Liver (tissue), 9 donors: ENCODE measurements around the gene ADPRS. TPM values are rescaled to one million over a fixed set of nuclear protein-coding genes. Genes with fewer than 3 reads are reported as not detected.

Source experiments
- DNase-seq: peaks from one replicate; pipeline ENCODE4 v3.0.0-alpha.2; 2017; ENCODE audit warnings: low spot score
- H3K27ac ChIP-seq, 2 donors: one replicate each; pipeline ENCODE4 v1.7.0; 2013; ENCODE audit warnings: inconsistent platforms in 2 of 2, low read length in 2 of 2, control low read depth in 1 of 2, low read depth in 1 of 2, mild to moderate bottlenecking in 1 of 2
- H3K27me3 ChIP-seq, 4 donors: one replicate each; pipeline versions ENCODE4 v1.6.1 to v1.7.0; 2013; ENCODE audit warnings: low read length in 3 of 4, inconsistent platforms in 1 of 4, mild to moderate bottlenecking in 1 of 4, moderate library complexity in 1 of 4; ENCODE audit not compliant: control insufficient read depth in 4 of 4, insufficient read depth in 4 of 4
- H3K36me3 ChIP-seq, 4 donors: one replicate each; pipeline versions ENCODE4 v1.6.1 to v1.7.0; 2013; ENCODE audit warnings: low read length in 3 of 4, mild to moderate bottlenecking in 3 of 4, low read depth in 1 of 4, moderate library complexity in 1 of 4; ENCODE audit not compliant: control insufficient read depth in 4 of 4, insufficient read depth in 3 of 4
- H3K4me1 ChIP-seq, 4 donors: one replicate each; pipeline versions ENCODE4 v1.6.1 to v1.7.0; 2013; ENCODE audit warnings: low read length in 3 of 4, mild to moderate bottlenecking in 3 of 4, moderate library complexity in 1 of 4; ENCODE audit not compliant: control insufficient read depth in 4 of 4, insufficient read depth in 4 of 4
- H3K4me3 ChIP-seq, 3 donors: one replicate each; pipeline versions ENCODE4 v1.6.1 to v1.7.0; 2013; ENCODE audit warnings: low read length in 3 of 3, control low read depth in 1 of 3, low read depth in 1 of 3, mild to moderate bottlenecking in 1 of 3
- H3K9ac ChIP-seq, 2 donors: one replicate each; pipeline ENCODE4 v1.7.0; 2013; ENCODE audit warnings: low read length in 2 of 2, mild to moderate bottlenecking in 2 of 2, moderate library complexity in 2 of 2, control low read depth in 1 of 2, low read depth in 1 of 2
- H3K9me3 ChIP-seq, 4 donors: one replicate each; pipeline versions ENCODE4 v1.6.1 to v1.7.0; 2013; ENCODE audit warnings: low read length in 3 of 4; ENCODE audit not compliant: control insufficient read depth in 4 of 4
- EGR1 ChIP-seq, 2 donors: IDR thresholded peaks; 2 replicates each; pipeline ENCODE4 v1.6.1; 2016 to 2018; ENCODE audit warnings: antibody characterized with exemption in 2 of 2, low read depth in 2 of 2
- FOXA1 ChIP-seq: IDR thresholded peaks from 2 replicates; pipeline ENCODE4 v1.6.1; 2016; ENCODE audit warnings: antibody characterized with exemption
- FOXA2 ChIP-seq: IDR thresholded peaks from 2 replicates; pipeline ENCODE4 v1.6.1; 2016; ENCODE audit warnings: antibody characterized with exemption
- GABPA ChIP-seq, 2 donors: IDR thresholded peaks in 1 of 2; conservative IDR thresholded peaks in 1 of 2; 2 replicates each; pipeline ENCODE4 v1.6.1; 2016; ENCODE audit warnings: antibody characterized with exemption in 2 of 2, mild to moderate bottlenecking in 1 of 2, moderate library complexity in 1 of 2
- HNF4A ChIP-seq, 2 donors: conservative IDR thresholded peaks; 2 replicates each; pipeline ENCODE4 v1.6.1; 2016; ENCODE audit warnings: antibody characterized with exemption in 2 of 2, mild to moderate bottlenecking in 2 of 2
- HNF4G ChIP-seq: IDR thresholded peaks from 2 replicates; pipeline ENCODE4 v1.6.1; 2016; ENCODE audit warnings: antibody characterized with exemption
- JUND ChIP-seq, 2 donors: IDR thresholded peaks; 2 replicates each; pipeline ENCODE4 v1.6.1; 2016; ENCODE audit warnings: antibody characterized with exemption in 2 of 2
- NR2F2 ChIP-seq: IDR thresholded peaks from 2 replicates; pipeline ENCODE4 v1.6.1; 2016; ENCODE audit warnings: antibody characterized with exemption
- RAD21 ChIP-seq, 2 donors: IDR thresholded peaks; 2 replicates each; pipeline ENCODE4 v1.6.1; 2016; ENCODE audit warnings: antibody characterized with exemption in 2 of 2, mild to moderate bottlenecking in 2 of 2
- RXRA ChIP-seq, 2 donors: IDR thresholded peaks; 2 replicates each; pipeline ENCODE4 v1.6.1; 2017 to 2018; ENCODE audit warnings: antibody characterized with exemption in 2 of 2, mild to moderate bottlenecking in 1 of 2
- SP1 ChIP-seq: IDR thresholded peaks from 2 replicates; pipeline ENCODE4 v1.6.1; 2018; ENCODE audit warnings: antibody characterized with exemption, mild to moderate bottlenecking
- TAF1 ChIP-seq: conservative IDR thresholded peaks from 2 replicates; pipeline ENCODE4 v1.6.1; 2016; ENCODE audit warnings: antibody characterized with exemption, mild to moderate bottlenecking
- YY1 ChIP-seq: IDR thresholded peaks from 2 replicates; pipeline ENCODE4 v1.6.1; 2016; ENCODE audit warnings: antibody characterized with exemption, mild to moderate bottlenecking
- WGBS: extraction: QIAGEN DNeasy Blood & Tissue Kit; methylation state at CpG from one replicate; pipeline ENCODE4 v1.1.7; 2013; 5-methylcytosine and 5-hydroxymethylcytosine counted together
- polyA plus RNA-seq, 2 donors: library from polyadenylated mRNA; stranded (reverse) in 1 of 2; unstranded in 1 of 2; fragments of 200-250 nt in 1 of 2; fragments of >200 nt in 1 of 2; fragmentation: Nextera tagmentation in 1 of 2; extraction: Ambion mirVana in 1 of 2; gene quantifications; one replicate each; pipeline versions ENCODE4 v1.2.1 to v1.2.3, GENCODE V29; 2013 to 2015
- total RNA-seq, 2 donors: library from RNA; depleted of rRNA; stranded (reverse); fragments of >200 nt; gene quantifications; one replicate each; pipeline ENCODE4 v1.2.3, GENCODE V29; 2014
- TF ChIP-seq, protein P1 (sequence below): IDR thresholded peaks from 2 replicates; pipeline ENCODE4 v1.6.1; 2016; ENCODE audit warnings: antibody characterized with exemption
- TF ChIP-seq, protein P2 (sequence below): IDR thresholded peaks from 2 replicates; pipeline ENCODE4 v1.6.1; 2016; ENCODE audit warnings: antibody characterized with exemption
- TF ChIP-seq, protein P3 (sequence below): IDR thresholded peaks from 2 replicates; pipeline ENCODE4 v1.6.1; 2016; ENCODE audit warnings: antibody characterized with exemption, mild to moderate bottlenecking
- TF ChIP-seq, protein P4 (sequence below): IDR thresholded peaks from 2 replicates; pipeline ENCODE4 v1.6.1; 2016; ENCODE audit warnings: antibody characterized with exemption
- TF ChIP-seq, protein P5 (sequence below): fragments of 150-350 bp; IDR thresholded peaks from 2 replicates; pipeline ENCODE4 v1.5.1; 2017; ENCODE audit warnings: improper control_type of control experiment, low read depth, low read length; ENCODE audit not compliant: missing input control
- donor health status: healthy.
- donor health status: healthy.
- donor health status: healthy.
- donor health status: healthy.
- donor health status: healthy.

Gene ADPRS
- total and polyA plus RNA-seq, 4 donors: 9.4 to 13.1 (median 11.0) TPM

DNA sequence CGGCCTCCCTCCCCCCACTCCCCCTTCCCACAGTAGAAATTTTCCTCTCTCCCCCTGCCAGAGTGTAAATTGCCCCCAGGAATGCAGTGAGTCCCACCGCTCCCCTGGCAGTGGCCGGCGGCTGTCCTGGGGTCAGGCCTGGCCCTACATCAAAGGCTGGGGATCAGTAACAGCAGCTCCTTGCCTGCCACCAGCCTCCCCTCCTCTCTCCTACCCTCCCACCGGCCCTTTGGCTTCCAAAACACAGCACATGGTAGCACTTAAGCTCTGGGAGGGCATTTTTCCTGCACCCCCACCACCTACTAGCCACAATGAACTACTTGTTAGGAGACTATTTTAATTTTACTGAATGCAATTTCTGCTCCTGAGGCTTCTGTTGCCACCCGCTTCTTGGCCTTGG, 45.3 kb downstream of the ADPRS start:
- Histone ChIP-seq H3K27ac (no peak overlapping the region), H3K9ac (no peak overlapping the region), H3K4me3 (no peak overlapping the region), H3K36me3 (peaks cover 4 to 24% (median 18%) of the 10 kb centered on the region in 4 donors), H3K9me3 (no peaks in the 10 kb centered on the region), H3K27me3 (no peaks in the 10 kb centered on the region), H3K4me1 (no peaks in the 10 kb centered on the region)
- TF ChIP-seq FOXA2 (no peak), EGR1 (IDR thresholded peaks at IDR 0.05; ENCODE audit: low read depth in 2 of 2) (no peak), SP1 (no peak), RAD21 (IDR thresholded peaks at IDR 0.05) (no peak), HNF4A (conservative IDR thresholded peaks at IDR 0.05) (no peak), NR2F2 (no peak), FOXA1 (no peak), YY1 (no peak), RXRA (IDR thresholded peaks at IDR 0.05) (no peak), HNF4G (no peak), GABPA (IDR thresholded peaks at IDR 0.05 in 1 of 2, conservative IDR thresholded peaks at IDR 0.05 in 1 of 2) (no peak), TAF1 (no peak), JUND (IDR thresholded peaks at IDR 0.05) (no peak)
- TF ChIP-seq, protein P1, sequence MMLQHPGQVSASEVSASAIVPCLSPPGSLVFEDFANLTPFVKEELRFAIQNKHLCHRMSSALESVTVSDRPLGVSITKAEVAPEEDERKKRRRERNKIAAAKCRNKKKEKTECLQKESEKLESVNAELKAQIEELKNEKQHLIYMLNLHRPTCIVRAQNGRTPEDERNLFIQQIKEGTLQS: no peak
- TF ChIP-seq, protein P2, sequence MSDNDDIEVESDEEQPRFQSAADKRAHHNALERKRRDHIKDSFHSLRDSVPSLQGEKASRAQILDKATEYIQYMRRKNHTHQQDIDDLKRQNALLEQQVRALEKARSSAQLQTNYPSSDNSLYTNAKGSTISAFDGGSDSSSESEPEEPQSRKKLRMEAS: no peak
- TF ChIP-seq, protein P3, sequence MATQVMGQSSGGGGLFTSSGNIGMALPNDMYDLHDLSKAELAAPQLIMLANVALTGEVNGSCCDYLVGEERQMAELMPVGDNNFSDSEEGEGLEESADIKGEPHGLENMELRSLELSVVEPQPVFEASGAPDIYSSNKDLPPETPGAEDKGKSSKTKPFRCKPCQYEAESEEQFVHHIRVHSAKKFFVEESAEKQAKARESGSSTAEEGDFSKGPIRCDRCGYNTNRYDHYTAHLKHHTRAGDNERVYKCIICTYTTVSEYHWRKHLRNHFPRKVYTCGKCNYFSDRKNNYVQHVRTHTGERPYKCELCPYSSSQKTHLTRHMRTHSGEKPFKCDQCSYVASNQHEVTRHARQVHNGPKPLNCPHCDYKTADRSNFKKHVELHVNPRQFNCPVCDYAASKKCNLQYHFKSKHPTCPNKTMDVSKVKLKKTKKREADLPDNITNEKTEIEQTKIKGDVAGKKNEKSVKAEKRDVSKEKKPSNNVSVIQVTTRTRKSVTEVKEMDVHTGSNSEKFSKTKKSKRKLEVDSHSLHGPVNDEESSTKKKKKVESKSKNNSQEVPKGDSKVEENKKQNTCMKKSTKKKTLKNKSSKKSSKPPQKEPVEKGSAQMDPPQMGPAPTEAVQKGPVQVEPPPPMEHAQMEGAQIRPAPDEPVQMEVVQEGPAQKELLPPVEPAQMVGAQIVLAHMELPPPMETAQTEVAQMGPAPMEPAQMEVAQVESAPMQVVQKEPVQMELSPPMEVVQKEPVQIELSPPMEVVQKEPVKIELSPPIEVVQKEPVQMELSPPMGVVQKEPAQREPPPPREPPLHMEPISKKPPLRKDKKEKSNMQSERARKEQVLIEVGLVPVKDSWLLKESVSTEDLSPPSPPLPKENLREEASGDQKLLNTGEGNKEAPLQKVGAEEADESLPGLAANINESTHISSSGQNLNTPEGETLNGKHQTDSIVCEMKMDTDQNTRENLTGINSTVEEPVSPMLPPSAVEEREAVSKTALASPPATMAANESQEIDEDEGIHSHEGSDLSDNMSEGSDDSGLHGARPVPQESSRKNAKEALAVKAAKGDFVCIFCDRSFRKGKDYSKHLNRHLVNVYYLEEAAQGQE: no peak
- TF ChIP-seq, protein P4, sequence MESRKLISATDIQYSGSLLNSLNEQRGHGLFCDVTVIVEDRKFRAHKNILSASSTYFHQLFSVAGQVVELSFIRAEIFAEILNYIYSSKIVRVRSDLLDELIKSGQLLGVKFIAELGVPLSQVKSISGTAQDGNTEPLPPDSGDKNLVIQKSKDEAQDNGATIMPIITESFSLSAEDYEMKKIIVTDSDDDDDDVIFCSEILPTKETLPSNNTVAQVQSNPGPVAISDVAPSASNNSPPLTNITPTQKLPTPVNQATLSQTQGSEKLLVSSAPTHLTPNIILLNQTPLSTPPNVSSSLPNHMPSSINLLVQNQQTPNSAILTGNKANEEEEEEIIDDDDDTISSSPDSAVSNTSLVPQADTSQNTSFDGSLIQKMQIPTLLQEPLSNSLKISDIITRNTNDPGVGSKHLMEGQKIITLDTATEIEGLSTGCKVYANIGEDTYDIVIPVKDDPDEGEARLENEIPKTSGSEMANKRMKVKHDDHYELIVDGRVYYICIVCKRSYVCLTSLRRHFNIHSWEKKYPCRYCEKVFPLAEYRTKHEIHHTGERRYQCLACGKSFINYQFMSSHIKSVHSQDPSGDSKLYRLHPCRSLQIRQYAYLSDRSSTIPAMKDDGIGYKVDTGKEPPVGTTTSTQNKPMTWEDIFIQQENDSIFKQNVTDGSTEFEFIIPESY: no peak
- TF ChIP-seq, protein P5, sequence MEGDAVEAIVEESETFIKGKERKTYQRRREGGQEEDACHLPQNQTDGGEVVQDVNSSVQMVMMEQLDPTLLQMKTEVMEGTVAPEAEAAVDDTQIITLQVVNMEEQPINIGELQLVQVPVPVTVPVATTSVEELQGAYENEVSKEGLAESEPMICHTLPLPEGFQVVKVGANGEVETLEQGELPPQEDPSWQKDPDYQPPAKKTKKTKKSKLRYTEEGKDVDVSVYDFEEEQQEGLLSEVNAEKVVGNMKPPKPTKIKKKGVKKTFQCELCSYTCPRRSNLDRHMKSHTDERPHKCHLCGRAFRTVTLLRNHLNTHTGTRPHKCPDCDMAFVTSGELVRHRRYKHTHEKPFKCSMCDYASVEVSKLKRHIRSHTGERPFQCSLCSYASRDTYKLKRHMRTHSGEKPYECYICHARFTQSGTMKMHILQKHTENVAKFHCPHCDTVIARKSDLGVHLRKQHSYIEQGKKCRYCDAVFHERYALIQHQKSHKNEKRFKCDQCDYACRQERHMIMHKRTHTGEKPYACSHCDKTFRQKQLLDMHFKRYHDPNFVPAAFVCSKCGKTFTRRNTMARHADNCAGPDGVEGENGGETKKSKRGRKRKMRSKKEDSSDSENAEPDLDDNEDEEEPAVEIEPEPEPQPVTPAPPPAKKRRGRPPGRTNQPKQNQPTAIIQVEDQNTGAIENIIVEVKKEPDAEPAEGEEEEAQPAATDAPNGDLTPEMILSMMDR: no peak
- no peak for DNase-seq
- WGBS: 75% methylated on average over 6 of the region's 6 CpGs
